Stimulated activated CD4-positive, alpha-beta T cell treated with anti-CD3 and anti-CD28 coated beads, Interleukin-4, amount 100 ng/mL, for 4 hours (primary cell): ENCODE measurements around the gene TRAPPC6A.
A peak's percentile ranks its signal among the peaks of the same experiment; 100 is the strongest.

ENCODE experiments used
- DNase-seq, 2 experiments: peaks; one replicate each; pipeline ENCODE4 v3.0.0-alpha.2; 2020

TRAPPC6A gene

DNA sequence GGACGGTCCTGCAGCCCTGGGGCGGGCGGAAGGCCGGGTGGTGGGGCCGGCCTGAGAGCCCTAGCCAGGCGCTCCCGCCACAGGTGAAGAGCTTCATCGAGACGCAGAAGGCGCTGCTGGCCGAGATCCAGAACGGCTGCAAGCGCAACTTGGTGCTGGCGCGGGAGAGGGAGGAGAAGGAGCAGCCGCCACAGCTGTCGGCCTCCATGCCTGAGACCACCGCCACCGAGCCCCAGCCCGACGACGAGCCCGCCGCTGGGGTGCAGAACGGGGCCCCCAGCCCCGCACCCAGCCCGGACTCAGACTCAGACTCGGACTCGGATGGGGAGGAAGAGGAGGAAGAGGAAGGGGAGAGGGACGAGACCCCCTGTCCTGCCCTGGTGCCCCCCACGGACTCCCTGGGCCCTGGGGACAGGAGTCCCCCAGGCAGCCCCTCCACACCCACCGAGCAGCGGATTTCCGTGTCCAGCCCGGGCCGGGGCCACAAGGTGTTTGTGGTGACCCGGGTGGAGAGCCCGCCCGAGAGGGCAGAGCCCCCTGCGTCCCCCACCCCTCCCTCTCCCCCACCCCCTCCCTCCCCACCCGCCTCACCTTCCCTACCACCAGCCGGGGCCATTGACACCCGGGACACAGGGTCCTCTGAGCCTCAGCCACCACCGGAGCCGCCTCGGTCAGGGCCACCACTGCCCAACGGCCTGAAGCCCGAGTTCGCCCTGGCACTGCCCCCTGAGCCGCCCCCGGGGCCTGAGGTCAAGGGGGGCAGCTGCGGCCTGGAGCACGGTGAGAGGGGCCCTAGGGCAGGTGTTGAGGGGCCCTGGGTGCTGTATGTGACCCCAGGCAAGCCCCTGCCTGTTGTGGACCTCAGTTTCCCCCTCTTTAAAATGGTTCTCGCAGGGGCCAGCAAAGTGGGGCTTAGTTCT, 32.5 kb downstream of the TRAPPC6A start:
- DNase-seq: no peak

DNA sequence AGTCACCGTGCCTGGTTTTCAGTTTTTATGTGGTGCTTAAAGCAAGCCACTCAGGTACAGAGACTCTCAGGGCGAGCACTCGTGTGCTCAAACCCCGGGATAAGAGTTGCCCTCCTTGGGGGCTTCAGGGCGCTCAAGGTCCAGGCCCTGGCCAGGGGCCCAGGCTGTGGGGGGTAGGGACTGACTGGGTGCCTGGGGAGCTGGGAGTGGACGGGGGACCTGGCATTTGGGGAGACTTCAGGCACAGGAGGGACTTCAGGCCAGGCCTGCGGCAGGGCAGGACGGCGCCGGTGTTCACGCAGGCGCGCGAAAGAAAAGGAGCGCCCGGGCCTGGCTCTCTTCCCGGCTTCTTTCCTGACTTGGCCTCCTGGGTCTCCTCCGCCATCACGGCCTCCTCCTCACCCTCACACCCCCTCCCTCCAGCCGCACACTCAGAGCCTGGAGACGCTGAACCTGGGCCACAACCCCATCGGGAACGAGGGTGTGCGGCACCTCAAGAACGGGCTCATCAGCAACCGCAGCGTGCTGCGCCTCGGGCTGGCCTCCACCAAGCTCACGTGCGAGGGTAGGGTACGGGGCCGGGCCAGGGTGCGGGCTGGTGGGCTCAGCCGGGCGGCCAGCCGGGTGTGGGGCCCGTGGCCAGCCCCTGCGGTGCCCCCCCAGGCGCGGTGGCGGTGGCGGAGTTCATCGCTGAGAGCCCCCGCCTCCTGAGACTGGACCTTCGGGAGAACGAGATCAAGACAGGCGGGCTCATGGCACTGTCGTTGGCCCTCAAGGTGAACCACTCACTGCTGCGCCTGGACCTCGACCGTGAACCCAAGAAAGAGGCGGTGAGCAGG, 33.4 kb downstream of the TRAPPC6A start:
- no peak for DNase-seq

DNA sequence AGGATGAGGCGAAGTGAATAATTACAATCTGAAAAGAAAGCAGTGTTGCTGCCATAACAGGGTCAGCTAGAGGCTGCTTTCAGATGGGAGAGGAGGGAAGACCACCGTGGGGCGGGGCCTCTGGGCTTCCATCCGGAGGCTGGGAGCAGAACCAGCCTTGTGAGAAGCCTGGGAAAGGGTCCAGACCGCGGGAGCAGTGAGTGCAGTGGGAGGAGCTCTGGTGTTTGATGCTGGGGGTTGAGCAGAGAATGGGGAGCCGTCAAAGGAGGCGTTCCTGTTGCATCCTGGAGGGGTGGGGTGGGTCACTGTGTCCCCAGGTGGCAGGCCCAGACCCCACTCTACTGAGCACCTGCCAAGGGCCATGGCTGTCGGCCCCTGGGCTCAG, 35.3 kb downstream of the TRAPPC6A start:
- DNase-seq: no peak

DNA sequence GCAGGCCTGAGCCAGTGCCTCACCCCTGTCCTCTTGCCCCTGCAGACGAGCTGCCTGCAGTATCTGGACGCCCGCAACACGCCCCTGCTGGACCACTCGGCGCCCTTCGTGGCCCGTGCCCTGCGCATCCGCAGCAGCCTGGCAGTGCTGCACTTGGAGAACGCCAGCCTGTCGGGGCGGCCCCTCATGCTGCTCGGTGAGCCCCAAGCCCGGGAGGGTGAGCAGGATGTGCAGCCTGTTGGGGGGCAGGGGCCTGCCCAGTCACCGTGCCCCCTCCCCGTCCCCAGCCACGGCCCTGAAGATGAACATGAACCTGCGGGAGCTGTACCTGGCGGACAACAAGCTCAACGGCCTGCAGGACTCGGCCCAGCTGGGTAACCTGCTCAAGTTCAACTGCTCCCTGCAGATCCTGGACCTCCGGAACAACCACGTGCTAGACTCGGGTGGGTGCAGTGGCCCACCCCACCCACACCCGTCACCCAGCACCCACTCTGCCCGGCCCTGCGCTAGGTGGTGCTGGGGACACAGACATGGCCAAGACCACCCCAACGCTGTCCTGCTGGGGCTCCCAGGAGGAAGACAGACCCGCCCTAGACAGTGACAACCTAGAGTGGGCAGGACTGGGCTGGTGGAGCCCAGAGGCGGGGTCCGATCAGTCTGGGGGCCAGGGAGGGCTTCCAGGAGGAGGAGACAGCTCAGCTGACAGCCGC, 35.9 kb downstream of the TRAPPC6A start:
- DNase-seq: no peak

DNA sequence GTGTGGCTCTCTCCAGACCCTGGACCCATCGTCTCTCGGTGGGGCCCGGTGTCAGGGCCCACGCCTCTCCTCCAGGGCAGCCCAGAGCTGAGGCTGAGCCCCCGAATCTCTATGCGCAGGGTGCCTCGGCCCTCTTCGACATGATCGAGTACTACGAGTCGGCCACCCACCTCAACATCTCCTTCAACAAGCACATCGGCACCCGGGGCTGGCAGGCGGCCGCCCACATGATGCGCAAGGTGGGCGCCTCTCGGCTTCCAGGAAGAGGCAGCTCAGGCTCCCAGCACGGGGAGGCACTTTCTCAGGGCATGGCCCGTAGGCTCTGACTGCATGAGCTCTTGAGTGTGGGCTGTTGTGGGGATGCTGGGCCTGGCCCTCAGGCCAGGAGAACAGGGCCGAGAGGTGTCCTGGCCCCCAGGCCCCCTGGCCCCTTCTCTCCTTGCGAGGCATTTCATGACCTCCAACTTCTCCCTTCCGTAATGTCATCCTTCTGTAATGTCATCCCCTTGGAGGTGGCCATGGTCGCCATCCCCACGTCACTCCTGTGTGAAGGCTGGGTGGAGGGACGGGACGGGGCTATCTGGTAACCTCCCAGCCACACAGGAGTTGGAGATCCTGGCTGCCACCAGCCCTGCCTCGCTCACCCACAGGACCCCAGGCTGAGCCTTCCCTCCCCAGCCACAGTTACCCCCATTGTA, 36.7 kb downstream of the TRAPPC6A start:
- DNase-seq: no peak

DNA sequence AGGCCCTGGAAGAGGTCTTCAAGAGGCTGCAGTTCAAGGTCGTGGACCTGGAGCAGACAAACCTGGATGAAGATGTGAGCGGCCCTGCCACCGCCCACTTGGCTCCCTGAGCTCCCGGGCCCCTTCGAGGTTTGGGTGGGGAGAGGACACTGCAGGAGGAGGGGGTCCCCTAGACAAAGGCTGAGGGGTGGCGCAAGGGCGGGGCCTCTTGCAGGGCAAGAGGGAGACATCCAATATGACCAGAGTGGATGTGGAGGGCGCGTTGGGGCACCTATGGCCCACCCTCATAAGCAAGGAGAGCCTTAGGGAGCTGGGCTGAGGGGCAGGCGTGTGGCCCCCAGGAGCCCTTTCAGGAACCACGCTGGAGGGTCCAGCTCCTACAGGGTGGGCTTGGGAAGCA, 37.5 kb downstream of the TRAPPC6A start:
- no peak for DNase-seq

DNA sequence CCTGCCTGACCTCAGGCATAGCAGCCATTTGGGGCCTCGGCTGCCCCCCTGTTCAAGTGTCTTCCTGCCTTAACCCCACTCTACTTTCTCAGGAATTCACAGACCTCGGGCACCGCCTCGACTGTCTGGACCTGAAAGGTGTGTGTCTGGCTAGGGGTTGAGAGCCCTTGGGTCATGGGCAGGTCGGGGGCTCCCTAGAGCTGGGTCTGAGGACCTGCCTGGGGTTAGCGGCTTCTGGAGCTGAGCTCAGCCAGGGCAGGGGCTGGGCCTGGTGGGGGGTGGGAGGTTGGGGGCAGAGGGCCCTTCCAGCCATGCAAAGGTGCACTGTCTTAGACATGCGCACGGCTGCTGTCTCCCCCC, 37.9 kb downstream of the TRAPPC6A start:
- DNase-seq: no peak

DNA sequence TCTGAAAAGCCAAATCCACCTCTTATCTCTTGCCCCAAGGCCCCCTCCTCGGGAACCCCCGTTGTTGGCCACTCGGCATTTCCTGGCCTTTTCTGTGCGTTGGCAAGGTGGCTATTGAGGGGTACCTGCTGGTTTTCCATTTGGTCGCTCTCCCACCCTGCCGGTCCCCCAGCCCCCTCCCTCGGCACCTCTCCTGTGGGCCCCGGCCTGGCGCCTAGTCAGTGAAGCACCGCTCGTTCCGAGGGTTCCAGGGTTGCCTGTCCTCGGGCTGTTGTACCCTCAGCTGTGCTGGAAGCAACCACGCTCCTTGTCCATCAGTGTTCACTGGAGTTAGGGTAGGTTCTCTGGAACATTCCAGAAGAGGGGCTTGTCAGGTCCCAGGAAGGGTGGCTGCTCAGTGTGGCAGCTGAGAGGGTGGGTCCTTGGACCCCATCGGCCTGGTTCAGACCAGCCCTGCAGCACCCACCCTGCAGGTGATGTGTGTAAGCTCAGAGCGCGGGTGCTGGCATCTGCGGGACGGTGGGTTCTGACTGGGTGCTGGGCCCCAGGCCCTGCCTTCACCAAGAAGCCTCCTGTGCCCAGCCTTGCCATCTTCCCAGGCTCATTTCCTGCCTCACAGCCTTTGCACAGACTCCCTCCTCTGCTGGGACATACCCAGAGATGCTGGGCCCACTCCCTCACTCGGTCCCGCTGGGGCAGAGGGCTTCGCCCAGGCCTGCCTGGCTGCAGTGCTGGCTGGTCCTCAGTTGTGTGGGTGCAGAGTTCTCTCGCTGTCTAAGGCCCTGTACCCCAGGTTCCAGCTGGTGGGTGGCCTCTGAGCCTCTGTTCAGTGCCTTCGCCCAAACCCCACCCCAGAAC, 38.5 kb downstream of the TRAPPC6A start:
- DNase-seq: no peak

DNA sequence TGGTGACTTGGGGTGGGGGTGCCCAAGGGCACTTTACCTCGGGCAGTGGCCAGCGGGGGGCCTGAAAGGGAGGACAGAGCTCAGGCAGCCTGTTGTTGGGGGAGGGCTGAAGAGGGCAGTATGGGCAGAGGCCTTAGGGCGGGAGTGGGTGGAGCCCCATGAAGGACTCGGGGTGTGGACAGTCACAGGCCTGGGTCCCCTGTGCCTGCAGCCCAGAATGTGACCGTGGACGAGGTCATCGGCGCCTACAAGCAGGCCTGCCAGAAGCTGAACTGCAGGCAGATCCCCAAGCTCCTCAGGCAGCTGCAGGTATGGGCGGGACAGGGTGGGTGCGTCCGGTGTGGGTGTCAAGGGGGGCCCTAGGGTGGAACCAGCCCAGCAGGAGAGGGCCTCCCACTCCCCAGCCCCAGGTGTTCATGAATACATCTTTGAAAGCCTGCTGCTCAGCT, 39.7 kb downstream of the TRAPPC6A start:
- no peak for DNase-seq

DNA sequence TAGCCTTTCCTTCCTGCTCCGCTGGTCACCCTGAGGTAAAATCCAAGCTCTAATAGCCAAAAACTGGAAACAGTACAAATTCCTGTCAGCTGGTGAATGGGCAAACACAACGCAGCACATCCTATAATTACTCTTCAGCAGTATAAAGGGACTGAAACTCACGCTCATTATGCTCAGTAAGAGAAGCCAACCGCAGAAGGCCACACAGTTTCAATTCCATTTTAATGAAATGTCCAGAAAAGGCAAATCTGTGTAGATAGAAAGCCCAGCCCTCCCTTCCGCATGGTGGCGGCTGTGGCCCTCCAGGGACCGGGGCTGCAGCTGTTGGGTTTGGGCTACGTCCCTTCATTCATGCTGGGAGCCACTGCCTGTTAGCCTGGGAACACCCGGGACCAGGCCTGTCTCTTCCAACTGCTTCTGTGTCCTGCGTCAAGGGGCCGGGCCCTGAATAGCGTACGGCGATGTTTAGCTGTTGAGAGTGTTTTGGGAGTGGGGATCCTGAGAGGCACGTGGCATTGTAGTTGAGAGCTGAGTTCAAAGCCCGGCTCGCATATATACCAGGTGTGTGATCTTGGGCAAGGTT, 40.8 kb downstream of the TRAPPC6A start:
- DNase-seq: no peak

DNA sequence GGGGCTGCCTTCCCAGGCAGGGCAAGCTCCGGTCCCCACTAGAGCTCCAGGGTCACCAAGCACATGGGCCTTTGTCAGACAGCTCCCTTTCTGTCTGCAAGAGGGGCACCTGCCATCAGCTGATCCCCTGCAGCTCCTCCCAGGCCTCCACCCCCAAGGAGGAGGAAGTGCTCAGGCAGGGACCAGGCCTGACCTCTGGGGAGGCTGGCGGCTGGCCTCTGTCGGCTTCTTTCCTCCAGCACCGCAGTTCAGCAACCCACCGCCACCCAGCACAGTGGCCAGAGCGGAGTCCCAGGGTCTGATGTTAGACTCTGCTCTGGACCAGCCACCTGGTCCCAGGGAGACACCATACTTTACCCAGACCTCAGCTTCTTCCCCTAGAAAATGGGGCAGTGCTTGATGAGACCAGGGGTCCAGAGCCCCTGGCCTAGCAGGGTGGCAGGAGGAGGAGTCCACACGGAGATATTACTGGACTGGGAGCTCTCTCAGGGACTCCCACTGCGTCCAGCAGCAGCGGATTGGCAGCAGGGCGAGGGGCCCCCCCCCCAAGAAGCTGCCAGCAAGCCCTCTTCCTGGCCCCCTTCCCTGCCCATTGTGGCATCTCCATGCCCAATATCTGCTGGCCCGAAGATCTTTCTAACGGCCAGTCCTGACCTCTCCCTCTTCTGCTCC, 41.4 kb downstream of the TRAPPC6A start:
- no peak for DNase-seq

DNA sequence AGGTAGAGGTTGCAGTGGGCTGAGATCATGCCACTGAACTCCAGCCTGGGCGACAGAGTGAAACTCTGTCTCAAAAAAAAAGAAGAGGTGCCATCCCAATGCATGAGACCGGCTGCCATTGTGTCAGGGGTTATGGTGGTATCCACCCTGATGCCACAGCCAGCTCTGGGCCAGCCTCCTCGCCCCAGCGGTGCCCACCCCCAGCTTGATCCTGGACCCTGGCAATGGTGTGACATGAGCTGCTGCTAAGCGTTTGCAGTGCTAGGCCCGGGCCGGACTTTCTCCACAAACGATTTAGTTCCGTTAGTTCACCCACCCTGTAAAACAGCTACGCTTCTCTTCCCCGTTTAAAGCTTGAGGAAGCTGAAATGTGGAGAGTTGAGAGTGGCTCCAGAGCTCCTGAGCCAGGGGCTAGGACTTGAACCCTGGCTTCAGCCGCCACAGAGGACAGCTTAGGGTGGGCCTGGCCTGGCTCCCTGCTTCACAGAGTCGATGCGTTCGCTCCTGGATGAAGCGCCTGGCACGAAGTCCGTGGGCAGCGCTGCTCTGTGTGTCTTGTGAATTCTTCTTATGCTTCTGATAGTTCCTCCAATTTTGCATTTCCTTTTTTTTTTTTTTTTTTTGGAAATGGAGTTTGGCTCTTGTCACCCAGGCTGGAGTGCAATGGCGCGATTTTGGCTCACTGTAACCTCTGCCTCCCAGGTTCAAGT, 42.7 kb downstream of the TRAPPC6A start:
- no peak for DNase-seq

DNA sequence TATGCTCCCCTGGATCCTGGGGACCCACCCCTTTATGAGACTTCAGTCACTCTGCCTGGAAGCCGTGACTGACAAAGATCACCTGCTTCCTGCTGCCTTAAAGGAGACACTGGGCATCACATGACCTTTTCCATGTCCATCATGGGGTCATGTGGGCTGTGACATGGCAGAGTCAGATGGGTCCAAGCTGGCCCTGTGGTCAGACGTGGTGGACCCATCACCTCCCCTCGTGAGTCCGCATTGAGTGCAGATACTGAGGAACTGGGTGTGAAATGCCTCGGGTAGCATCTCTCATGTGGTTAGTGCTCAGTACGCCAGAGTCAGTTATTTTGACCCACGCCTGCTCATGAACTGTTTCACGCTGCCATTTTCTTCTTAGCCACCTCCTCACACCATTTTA, 44.4 kb downstream of the TRAPPC6A start:
- DNase-seq: no peak

DNA sequence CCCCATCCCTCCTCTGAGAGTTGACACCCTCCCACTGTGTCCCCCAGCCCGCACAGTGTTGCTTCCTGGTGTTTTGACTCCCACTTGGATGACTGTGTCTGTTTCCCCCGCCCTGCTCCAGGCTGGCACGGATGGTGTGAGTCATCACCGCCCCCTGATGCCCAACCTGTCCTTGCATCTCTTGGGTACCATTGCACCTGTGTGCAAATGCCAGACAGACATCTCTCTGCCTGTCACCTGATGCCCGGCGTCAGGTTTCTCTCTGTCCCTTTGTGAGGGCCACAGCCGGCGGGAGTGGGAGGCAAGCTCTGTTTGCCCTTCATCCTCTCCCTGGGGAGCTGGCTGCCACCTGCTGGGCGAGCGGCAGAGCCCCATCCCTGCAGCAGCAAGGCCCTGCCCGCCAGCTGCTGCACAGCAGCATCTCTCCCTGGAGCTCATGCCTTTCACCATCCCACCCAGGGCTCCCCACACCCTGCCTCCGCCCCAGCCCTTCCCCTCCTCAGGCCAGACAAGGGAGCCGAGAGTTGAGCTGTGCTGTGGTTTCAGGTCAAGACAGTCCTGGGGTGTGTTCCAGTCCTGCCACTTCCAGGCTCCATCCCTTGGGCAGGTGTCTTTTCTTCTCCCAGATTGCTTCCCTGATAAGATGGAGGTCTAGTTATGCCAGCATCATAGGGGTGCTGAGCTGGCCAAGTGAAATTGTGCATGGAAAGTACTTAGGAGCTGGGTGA, 47.0 kb downstream of the TRAPPC6A start:
- DNase-seq: peak in 1 of 2 experiments; percentile 49

DNA sequence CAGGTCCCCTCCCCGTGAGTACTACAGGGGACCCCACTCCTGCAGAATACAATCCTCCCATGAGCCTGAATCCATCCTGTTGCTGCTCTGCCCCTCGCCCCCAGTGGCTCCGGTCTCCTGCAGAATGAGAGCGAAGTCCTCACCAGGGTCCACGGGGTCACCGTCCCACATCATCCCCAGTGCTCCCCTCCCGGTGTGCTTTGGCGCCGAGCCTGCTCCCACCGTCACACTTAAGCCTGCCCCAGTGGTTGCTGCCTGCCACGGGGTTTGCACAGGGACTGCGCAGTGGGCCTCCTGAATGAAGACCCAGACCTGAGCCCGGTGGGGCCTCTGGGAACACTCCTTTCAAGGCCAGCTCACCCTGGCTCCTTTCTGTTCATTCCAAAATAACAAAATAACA, 47.8 kb downstream of the TRAPPC6A start:
- no peak for DNase-seq

DNA sequence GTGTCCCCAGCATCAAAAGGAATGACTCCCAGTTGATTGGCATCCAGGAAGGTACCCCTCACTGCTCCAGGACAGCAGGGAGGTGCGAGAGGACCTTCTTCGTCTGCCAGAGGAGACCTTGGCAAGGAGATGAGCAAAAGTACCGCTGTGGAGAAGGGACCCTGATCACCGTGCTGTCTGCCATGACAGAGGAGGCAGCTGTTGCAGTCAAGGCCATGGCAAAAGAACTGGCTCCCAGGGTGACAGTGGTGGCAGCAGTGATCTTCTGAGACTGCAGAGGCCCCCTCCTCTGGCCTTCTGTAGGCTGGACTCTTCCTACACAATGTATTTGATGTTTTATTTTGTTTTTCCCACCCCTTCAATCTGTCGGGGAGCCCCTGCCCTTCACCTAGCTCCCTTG, 49.2 kb downstream of the TRAPPC6A start:
- no peak for DNase-seq

DNA sequence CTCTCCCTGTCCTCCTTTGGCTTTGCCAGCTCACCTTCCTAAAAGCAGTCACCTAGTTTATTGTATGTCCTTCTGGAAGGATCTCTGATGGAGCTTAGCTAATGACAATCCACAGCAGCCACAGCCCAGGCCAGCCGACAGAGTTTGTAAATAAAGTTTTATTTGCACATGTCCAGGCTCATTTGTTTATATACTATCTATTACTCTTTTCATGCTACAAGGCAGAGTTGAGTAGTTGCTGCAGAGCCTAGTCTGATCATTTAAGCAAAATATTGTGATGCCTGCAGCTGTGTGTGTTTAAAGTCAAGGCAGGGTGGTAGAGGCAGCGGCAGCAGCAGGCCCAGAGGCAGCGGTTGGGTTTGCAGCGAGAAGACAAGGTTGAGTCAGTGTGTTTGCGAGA, 49.9 kb downstream of the TRAPPC6A start:
- DNase-seq: no peak

DNA sequence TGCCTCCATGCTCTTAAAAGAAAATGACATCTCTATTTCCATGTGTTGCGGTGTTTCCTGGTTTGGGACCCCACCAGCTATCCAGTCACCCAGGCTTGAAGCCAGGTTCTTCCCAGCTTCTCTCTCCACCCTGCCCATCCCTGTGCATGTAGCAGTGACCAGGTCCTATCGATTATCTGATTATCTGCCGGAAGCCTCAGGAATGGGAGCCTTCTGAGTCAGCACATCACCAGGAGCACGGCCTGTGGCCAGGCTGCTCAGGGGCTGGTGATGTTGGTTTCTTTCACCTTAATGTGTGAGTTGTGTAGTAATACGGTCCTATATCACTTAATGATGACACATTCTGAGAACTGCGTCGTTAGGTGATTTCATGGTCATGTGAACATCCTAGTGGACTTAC, 51.4 kb downstream of the TRAPPC6A start:
- DNase-seq: no peak

DNA sequence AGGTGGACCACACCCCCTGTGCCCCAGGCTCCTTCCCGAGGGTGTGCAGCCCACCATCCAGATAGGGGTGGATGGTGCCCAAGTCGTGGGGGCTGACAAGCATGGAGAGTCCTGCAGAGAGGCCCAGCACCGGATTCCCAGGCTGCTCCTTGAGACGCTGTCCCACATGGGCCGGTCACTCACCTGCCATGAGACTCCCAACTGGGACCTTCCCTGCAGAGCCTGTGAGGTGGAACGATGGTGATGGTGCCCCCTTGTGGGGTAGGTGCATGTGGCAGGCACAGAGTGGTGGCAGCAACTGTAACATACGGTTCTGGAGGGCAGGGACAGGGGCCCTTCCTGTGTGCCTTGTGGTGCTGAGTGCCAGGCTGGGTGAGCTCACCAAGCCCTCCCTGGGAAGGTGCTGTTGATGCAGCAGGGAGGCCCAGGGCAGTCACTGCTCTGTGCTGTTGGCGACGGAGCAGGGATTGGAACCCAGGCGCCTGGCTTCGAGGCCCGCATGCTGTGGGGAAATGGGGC, 52.0 kb downstream of the TRAPPC6A start:
- DNase-seq: peak; percentile 52 to 60
